ENCODE data around the gene CHD6.

The CHD6 gene

GRCh38 chr20:41654292-41654691 is 36.1 kb upstream of the CHD6 start:
- Histone ChIP-seq H3K4me3 (no peak overlapping the region), H3K27ac (no peak overlapping the region)
- TF ChIP-seq CTCF (IDR thresholded peaks at IDR 0.05), result no peak
- no peak for DNase-seq (ENCODE audit: low spot score)

- TF ChIP-seq CTCF (IDR thresholded peaks at IDR 0.05), result no peak
- no peak overlapping the region for H3K4me3 ChIP-seq
- DNase-seq (ENCODE audit: low spot score), result no peak
- no peak overlapping the region for H3K27ac ChIP-seq
Measured at GRCh38 chr20:41650231-41650948, 32.2 kb upstream of the CHD6 start.

- no peak for TF ChIP-seq CTCF (IDR thresholded peaks at IDR 0.05)
- Histone ChIP-seq H3K27ac (no peak overlapping the region), H3K4me3 (no peak overlapping the region)
- no peak for DNase-seq (ENCODE audit: low spot score)
Measured at GRCh38 chr20:41649489-41649888, 31.3 kb upstream of the CHD6 start.

- no peak overlapping the region for H3K27ac ChIP-seq
- no peak overlapping the region for H3K4me3 ChIP-seq
- no peak for DNase-seq (ENCODE audit: low spot score)
- no peak for TF ChIP-seq CTCF (IDR thresholded peaks at IDR 0.05)
Measured at GRCh38 chr20:41645372-41645771, 27.2 kb upstream of the CHD6 start.

GRCh38 chr20:41643504-41643938 is 25.3 kb upstream of the CHD6 start:
- no peak for DNase-seq (ENCODE audit: low spot score)
- Histone ChIP-seq H3K27ac (no peak overlapping the region), H3K4me3 (no peak overlapping the region)
- TF ChIP-seq CTCF (IDR thresholded peaks at IDR 0.05), result no peak

GRCh38 chr20:41639630-41640029 is 21.5 kb upstream of the CHD6 start:
- TF ChIP-seq CTCF (IDR thresholded peaks at IDR 0.05), result no peak
- no peak for DNase-seq (ENCODE audit: low spot score)
- Histone ChIP-seq H3K27ac (no peak overlapping the region), H3K4me3 (no peak overlapping the region)

- no peak for DNase-seq (ENCODE audit: low spot score)
- no peak overlapping the region for H3K27ac ChIP-seq
- TF ChIP-seq CTCF (IDR thresholded peaks at IDR 0.05), result no peak
- no peak overlapping the region for H3K4me3 ChIP-seq
Measured at GRCh38 chr20:41638456-41638855, 20.3 kb upstream of the CHD6 start.
